NCI-H748 (cell line): ENCODE results near the gene AKAP7.

Experiments used
- DNase-seq: peaks from one replicate; lab custom pipeline; 2025; ENCODE audit not compliant: unreplicated experiment; lab: John Stamatoyannopoulos, UW

AKAP7 gene

DNA sequence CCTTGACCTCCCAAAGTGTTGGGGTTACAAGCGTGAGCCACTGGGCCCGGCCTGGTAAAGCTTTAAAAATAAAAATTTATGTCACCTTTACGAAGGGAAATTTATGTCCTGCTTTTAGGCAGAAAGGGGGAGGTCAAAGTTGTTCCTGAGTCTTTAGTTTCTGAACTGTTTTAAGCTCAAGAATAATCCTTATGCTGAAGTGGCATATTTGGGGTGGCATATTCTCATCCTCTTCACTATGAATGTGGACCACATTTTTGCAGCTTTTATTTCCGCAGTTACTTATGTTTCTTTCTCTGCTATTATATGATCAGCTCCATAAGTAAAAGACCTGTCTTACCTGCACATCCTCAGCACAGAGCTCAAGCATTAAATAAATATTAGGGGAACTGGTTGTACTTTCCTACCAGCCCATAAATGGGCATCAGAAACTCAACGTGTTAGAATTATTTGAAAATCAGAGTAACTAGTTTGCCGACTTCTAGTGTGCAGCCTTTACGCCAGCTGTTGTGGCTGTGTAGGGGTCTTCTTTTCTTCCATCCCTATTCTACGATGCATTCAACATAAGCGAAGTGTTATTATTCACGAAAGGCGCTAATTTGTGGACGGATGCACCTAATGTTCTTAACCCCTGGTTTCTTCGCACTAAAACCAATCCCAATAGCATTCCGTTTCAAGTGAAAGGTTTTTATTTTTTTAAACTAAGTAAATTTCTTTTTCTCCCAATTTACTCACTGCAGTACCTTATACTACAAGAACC, 867 bp upstream of the AKAP7 start:
- DNase-seq, result no peak

DNA sequence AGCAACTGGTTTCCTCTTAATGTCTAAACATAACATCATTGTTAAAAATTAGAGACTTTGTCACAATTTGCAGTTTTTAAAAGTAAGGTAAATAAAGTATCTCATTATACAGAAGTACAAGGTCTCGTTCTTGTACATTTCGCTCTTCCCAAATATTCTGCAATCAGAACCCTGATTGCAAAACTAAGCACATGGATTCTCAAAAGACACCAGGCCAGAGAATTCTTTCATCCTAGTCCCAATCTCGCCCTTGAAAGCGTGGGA, 355 bp upstream of the AKAP7 start:
- no peak for DNase-seq

DNA sequence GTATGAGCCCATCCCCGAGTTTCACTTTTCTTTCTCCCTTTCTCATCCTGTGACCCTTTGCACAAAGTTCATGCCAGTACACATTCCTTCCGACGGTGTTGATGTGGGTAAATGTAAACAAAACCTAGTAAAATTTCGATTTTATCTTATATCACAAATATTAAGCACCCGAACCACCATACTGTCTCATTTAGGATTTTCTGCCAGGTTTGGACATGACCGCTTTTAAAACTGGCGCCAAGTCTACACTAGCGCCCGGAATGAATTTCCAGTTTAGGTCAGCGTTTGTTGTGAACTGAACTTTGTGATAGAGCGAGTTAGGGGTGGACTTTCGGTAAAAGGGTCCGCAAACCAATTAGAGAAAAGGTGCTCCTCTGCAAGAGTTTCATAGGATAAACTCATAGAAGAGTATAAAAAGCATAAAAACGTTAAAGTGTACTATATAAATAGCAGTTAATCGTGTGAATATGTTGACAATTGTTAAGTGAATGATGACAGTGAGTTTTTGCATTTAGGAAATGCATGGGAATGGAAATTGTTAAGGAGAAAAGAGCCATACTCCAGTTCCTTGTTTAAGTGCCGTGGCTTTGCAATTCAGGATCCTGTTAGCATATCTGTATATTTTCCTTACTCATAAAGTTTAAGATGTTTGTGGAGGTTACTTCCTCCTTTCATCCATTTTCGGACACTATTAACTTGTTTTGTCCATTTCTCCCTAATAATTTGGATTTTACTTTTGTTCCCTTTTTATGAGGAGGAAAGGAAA, 937 bp downstream of the AKAP7 start:
- DNase-seq, result peak; percentile 16

DNA sequence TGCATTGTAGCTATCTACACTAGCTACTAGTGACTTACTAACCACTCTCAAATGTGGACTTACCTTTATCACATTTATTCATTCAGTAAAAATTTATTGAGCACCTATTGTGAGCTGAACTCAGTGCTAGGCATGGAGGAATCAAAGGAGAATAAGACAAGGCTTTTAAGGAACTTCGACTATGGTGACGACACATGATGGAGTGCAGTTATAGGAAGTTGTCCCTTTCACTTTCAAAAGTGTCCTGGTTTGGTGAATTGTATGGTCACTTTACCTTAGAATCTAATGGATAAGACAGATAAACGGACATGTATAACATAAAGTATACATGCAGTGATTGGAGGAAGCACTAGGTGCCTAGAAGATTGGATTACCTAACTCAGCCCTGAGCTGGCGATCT, 4.3 kb downstream of the AKAP7 start:
- DNase-seq, result no peak

DNA sequence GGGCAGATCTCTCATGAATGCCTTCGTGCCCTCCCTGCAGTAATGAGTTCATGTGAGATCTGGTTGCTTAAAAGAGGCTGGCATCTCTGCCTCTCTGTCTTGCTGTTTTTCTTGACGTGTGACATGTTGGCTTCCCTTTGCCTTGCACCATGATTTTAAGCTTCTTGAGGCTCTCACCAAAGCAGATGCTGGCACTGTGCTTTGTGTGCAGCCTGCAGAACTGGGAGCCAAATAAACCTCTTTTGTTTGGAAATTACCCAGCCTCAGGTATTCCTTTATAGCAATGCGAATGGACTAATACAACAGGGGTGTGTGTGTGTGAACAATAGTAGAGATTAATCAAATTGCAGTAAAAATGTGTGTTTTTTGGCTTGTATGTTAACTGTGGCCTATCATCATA, 8.1 kb downstream of the AKAP7 start:
- no peak for DNase-seq

DNA sequence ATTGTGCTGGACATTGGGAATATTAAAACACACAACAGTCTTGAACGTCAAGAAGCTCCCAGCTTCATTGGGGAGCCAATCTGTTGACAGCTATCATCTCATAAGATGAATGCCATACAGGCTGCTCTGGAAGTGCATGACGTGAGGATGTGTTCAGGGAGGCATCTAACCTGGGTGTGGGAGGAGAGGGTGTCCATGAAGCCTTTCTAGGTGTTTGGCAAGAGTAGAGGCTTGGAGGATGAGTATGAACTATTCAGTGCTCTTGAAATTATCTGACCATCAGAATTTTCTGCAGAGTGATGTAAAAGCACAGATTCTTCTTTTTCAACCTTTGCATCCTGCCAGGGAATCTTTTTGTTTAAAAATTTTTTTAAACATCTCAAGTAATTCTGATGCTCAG, 11.6 kb downstream of the AKAP7 start:
- no peak for DNase-seq

DNA sequence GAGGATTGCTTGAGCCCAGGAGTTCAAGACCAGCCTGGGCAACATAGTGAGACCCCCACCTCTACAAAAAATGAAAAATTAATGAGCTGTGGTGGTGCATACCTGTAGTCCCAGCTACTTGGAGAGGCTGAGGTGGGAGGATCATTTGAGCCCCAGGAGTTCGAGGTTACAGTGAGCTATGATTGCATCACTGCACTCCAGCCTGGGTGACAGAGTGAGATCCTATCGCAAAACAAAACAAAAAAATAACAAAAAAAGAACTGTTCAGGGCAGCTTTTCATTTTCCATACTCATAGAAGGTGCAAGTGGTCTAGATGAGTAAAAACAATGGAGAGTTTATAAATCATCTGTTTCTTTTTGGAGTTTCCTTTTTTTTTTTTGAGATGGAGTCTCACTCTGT, 21.1 kb downstream of the AKAP7 start:
- no peak for DNase-seq

DNA sequence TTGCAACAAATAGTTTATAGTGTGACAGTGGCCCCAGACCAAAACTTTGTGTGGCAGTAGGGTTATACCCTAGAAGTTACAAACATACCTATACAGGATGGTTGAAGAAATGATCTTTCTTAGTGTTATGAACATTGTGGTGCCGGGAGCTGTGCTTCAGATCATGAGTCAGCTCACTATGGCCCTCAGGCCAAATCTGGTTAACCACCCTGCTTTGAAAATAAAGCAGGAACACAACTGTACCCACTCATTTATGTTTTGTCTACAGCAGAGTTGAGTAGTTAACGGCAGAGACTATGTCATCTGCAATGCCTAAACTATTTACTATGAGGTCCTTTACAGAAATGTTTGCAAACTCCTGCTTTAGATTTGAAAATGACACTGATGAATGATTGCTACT, 24.3 kb downstream of the AKAP7 start:
- DNase-seq, result no peak

DNA sequence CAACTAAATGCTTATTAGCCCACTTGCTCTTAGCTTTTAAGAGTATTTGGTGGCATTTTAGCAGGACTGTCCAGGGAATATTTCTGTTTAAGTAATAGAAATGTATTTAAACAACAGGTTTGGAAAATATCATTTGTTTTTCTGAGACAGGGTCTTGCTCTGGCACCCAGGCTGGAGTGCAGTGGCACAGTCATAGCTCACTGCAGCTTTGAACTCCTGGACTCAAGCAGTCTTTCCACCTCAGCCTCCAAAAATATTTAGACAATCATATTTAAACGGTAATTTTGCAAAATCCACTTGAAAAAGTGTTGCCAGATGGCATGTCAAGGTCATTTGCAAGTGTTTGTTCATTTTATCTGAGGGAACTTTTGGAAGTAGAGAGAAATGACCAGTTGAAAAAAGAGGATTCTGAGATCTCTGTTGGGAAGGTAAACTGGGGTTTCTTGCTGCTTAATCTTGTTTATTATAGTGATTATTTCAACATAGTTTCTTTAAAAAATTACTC, 25.0 kb downstream of the AKAP7 start:
- no peak for DNase-seq

DNA sequence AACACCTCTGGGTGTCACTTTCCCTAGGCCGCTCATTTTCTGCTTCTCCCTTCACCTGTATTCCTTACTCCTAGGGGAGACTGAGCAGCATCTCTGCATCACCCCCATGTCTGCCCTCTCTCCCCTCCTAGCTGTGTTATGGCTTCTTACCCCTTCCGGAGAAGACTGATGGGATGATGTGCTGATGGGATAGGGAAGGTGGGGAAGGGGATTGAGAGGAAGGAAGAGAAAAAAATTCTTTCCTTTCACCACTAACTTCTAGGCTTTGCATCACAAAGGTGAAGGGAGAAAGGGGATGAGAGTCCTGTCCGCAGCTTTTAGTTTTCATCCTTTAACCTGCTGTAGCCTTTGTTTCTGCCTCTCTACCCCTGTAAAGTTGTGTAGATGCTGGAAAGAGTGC, 26.7 kb downstream of the AKAP7 start:
- DNase-seq, result no peak

DNA sequence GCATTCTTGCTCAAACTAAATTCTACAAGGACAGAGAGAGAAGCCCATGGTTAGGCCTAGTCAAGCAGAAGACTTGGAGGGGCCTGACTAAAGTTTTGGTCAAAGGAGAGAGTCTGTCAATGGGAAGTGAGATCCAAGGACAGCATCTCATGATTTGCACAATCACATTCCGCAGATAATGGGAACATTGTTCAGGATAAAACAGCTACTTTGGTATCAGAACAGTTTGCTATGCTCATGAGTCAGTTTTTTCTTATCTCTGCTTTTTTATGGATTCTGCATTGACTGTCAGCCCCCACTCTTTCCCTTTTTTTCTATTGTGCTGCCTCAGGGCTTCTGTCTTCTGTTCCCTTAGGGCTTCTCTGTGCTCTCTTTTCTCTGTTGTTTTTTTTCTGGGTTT, 28.6 kb downstream of the AKAP7 start:
- DNase-seq, result no peak

DNA sequence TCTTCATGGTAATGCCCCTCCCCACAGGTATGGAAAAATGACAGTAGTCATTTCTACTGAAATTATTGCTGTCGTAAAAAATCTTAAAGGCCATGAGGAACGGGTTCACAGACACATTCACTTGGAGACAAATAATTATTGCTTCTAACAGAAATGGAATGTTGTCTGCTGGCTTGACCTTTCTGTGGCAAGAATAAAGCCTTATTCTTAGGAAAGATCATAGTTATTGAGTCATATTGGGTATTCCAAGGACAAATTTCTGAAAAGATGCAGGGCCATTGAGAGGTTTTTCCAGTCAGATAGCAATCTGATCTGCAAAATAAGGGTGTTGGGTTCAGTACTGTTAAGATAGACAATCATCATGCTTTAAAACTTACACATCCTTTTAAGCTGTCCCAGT, 29.2 kb downstream of the AKAP7 start:
- no peak for DNase-seq

DNA sequence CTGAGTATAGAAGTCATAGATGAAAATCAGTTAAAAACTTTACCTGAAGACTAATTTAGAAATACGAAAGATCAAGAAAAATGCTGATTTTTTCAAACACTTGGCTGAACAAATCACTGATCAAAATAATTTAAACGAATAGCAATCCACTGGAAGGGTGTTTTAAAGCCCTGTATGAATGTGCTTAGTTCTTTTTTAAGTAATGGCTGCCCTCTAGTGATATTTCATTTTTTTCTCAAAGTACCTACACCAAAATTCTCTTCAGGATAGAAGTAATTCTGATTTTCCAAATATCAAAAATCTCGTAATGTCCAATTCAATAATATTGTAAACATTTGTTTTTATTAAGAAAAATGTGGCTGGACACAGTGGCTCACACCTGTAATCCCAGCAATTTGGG, 32.5 kb downstream of the AKAP7 start:
- DNase-seq, result no peak

DNA sequence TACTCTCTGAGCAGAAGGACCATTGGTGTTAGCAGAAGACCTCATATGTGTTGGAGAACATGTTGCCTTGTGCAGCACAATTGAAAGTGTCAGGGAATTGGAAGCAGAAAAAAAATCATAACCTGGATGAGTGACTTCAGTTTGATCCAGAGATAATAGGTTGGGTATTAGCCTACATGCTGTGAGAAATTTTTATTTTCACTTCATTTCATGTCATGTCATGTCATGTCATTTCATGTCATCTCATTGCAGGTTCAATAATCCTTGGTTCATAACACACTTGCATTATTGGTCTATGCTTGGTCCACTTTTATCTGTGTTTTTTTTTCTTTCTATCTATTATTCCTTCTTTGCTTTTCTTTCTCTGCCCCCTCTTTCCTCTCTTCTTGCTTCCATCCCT, 34.3 kb downstream of the AKAP7 start:
- DNase-seq, result no peak

DNA sequence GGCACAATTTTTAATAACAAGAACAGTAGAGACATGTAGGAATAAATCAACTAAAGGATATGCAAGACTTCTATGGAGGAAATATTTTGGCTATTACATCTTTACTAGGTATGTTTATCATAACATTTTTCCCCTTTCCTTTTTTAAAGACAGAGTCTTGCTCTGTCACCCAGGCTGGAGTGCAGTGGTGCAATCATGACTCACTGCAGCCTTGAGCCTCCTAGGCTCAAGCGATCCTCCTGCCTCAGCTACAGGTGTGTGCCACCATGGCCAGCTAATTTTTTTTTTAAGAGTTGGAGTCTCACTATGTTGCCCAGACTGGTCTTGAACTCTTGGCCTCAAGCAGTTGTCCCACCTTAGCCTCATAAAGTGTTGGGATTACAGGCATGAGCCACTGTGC, 37.0 kb downstream of the AKAP7 start:
- no peak for DNase-seq

DNA sequence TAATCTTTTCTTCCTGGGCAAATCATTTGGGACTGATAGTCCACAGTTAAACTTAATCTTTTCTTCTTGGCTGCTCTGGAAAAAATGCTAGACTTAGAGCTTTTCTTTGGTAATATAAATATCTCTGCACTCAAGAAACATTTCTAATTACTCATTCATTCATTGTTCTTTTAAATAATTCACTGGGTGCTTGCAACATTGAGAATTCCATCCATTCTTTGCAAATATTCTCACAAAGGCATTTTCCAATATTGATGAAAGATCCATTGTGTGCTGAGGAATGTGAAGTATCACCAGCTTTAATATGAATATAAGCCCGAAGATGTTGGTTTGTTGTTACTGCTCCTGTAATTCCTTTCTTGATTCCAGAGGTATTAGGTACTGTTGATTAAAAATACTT, 38.4 kb downstream of the AKAP7 start:
- DNase-seq, result no peak

DNA sequence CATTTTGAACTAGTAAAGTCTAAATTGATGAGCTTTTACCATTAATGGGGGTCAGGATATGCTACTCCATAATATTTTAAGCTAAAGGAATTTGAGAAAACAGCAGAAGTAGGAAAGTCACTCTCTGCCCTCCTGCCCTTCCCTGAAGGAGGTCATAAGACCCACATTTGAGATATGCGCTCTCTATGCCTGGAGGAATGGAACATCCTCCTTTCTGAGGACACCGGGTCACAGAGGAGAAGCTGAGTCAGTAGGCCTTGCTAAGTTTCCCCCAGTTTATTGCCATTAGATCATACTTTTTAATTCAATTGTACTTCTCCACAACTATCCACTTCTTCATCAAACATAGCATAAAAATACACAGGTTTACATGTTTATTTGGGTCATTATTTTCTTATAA, 40.3 kb downstream of the AKAP7 start:
- no peak for DNase-seq

DNA sequence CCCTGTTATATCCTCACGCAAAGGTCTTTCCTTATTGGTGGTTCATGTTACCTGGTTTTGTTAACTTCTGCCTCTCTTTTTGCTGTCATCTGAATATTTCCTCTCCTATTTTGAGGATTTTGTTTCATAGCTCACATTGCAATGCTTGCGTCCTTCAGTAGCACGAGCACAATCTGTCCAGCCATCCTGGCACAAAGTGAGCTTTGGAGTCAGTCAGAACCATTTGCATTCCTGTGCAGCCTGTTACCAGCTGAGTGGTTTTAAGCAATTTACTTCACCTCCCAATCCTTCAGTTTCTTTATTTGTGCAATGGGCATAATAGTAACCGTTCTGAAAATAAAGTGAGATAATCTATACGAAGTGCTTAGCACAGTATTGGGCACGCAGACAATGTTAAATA, 42.7 kb downstream of the AKAP7 start:
- no peak for DNase-seq

DNA sequence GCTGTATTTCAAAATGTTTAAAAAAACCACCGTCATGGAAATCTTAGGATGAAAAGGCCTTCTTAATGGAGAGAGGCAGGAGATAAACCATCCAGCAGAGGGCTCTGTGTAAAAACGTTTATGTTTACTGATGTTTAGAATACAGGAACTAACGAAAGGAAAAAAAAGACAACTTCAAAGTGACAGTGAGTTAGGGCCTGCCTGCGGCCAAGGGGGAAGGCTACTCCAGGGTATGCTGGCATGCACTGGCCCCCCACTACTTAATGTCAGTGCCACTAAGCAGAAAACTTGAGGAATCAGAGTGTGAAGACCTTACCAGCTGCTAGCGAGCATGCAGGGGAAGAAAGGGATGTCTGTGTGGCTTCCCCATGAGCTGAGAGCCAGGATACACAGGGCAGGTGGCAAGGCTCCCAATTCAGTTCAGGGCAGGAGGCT, 47.7 kb downstream of the AKAP7 start:
- peak; percentile 18 for DNase-seq

DNA sequence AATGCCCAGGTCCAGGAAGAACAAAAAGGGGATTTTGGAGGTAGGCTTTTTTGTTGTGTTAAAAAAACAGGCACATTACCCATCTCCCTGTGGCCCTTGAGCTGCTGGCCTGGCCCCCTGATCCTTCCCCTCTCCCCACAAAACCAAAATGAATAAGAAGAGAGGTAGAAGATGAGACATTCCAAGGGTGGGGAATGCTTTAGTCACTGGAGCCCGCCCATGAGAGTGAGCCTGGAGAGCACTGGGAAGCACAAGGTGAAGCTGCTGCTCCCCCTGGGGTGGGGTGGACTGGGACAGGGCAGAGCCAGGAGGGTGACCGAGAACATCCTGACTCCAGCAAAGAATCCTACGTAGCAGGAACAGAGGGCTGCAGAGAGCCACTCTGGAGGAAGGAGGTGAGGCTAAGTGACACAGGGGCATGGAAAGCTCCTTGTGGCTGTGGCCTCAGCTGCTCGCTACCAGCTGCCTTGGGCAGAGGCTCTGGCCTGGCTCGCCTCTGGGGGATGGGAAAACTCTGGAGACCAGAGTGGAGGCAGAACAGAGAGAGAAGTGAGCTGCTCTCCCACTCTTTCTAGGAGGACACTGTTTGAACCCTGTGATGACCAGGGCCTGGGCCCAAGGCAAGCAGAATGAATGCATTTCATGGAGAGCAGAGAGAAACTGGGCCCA, 48.3 kb downstream of the AKAP7 start:
- no peak for DNase-seq

DNA sequence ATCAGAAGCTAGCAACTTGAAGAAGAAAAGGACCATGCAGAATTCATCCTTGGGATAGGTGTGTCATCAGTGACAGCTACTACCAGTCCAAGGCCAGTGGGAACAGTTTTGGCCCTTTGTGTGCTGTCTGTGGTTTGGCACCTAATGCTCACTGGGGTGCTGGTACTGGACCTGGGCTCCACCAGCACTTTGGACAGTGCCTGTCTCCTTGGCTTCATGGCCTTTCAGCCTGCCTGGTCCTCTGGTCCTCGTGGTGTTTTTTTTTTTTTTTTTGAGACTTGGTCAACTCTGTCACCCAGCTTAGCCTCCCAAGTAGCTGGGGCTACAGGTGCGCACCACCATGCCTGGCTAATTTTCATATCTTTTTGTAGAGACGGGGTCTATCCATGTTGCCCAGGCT, 56.3 kb downstream of the AKAP7 start:
- DNase-seq, result no peak

DNA sequence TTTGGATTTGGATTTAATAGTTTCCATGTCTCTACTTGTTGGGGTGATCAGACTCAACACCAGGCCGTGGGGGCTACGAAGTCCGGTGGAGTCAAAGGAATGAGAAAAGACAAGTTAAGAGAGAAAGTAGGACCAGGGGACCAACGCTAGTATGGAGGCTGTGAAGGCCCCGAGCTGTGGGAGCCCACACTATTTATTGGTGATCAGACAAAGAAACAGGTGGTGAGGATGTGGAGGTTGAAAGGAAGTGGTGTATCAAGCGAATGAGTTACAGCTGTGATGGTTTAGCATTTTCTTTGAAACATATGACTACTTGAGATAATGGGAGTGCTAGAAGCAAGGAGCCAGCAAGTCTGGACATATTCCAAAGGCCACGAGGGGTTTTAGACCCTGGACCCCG, 62.4 kb downstream of the AKAP7 start:
- DNase-seq, result no peak
